K562 (cell line): ENCODE results near the gene TRAF3IP3. TPM values are rescaled to one million over a fixed set of nuclear protein-coding genes. Genes with fewer than 3 reads are reported as not detected.

Source experiments
- ARID1B ChIP-seq: fragments of 450-650 bp; IDR thresholded peaks from 2 replicates; pipeline ENCODE4 v1.6.1; 2016; ENCODE audit warnings: antibody characterized with exemption, mild to moderate bottlenecking, inconsistent platforms
- DDX20 ChIP-seq: fragments of 450-650 bp; IDR thresholded peaks from 2 replicates; pipeline ENCODE4 v1.6.1; 2016; ENCODE audit warnings: missing genetic modification characterization, low read depth, mild to moderate bottlenecking, missing compliant biosample characterization, moderate library complexity
- ETV5 ChIP-seq: sonication (generic); formaldehyde crosslinking; IDR thresholded peaks from 2 replicates; pipeline ENCODE4 v1.4.0; 2020; ENCODE audit warnings: low read depth, mild to moderate bottlenecking, missing genetic modification reagents
- FOXA1 ChIP-seq: fragments of 450-650 bp; IDR thresholded peaks from 2 replicates; pipeline ENCODE4 v1.6.1; 2016; ENCODE audit warnings: mild to moderate bottlenecking, borderline replicate concordance
- HNRNPK ChIP-seq: fragments of 200-400 bp; formaldehyde crosslinking; IDR thresholded peaks from one replicate; pipeline ENCODE4 v1.6.1; 2018; ENCODE audit warnings: mild to moderate bottlenecking, low read depth, low read length; ENCODE audit not compliant: poor library complexity, severe bottlenecking
- LCOR ChIP-seq: sonication (generic); formaldehyde crosslinking; IDR thresholded peaks from 2 replicates; pipeline ENCODE4 v1.8.0; 2022; ENCODE audit warnings: mild to moderate bottlenecking, missing genetic modification reagents
- MTF1 ChIP-seq: fragments of 250-450 bp; sonication (Bioruptor Pico); IDR thresholded peaks from 2 replicates; pipeline ENCODE4 v1.9.0; 2021; ENCODE audit warnings: moderate library complexity, mild to moderate bottlenecking, inconsistent platforms, borderline replicate concordance
- SIN3A ChIP-seq, 2 experiments: fragments of 150-350 bp in 1 of 2; IDR thresholded peaks; 2 replicates each; pipeline ENCODE4 v1.6.1; 2011 to 2016; ENCODE audit warnings: borderline replicate concordance in 2 of 2, low read depth in 2 of 2, low read length in 2 of 2, mild to moderate bottlenecking in 2 of 2, moderate library complexity in 2 of 2; ENCODE audit not compliant: control insufficient read depth in 1 of 2
- SOX6 ChIP-seq: fragments of 450-650 bp; IDR thresholded peaks from 2 replicates; pipeline ENCODE4 v1.6.1; 2014; ENCODE audit warnings: mild to moderate bottlenecking
- TRIM24 ChIP-seq, 2 experiments: fragments of 450-650 bp; IDR thresholded peaks; 2 replicates each; pipeline ENCODE4 v1.6.1; 2016
- ZNF174 ChIP-seq: fragments of 250-450 bp; sonication (Bioruptor Pico); IDR thresholded peaks from 2 replicates; pipeline ENCODE4 v1.4.0; 2020; ENCODE audit warnings: mild to moderate bottlenecking
- ZNF583 ChIP-seq: fragments of 250-450 bp; sonication (Bioruptor Pico); IDR thresholded peaks from 2 replicates; pipeline ENCODE4 v1.4.0; 2020
- polyA plus RNA-seq, 8 experiments: library from polyadenylated mRNA; depleted of rRNA in 4 of 8; stranded (reverse) in 5 of 8; unstranded in 3 of 8; fragments of >200 nt; fragmentation: Nextera tagmentation in 2 of 8; fragmentation: Illumina TruSeq in 1 of 8; extraction: Ambion mirVana in 2 of 8; extraction: Trizol in 1 of 8; gene quantifications; 2 replicates each; pipeline versions ENCODE4 v1.2.1 to v1.2.3, GENCODE V29; 2011 to 2014; ENCODE audit warnings: inconsistent platforms in 1 of 8, missing spikeins in 1 of 8
- total RNA-seq, 7 experiments: library from RNA; depleted of rRNA in 6 of 7; stranded (reverse); fragments of >200 nt in 6 of 7; fragmentation: Illumina TruSeq in 2 of 7; extraction: Trizol in 2 of 7; gene quantifications; 2 replicates each; pipeline versions ENCODE4 v1.2.1 to v1.2.3, GENCODE V29; 2011 to 2021; ENCODE audit warnings: low replicate concordance in 1 of 7
- TF ChIP-seq, protein P1 (sequence below): fragments of 450-650 bp; IDR thresholded peaks from 2 replicates; pipeline ENCODE4 v1.6.1; 2016; ENCODE audit warnings: mild to moderate bottlenecking, moderate library complexity
- TF ChIP-seq, protein P2 (sequence below): fragments of 250-450 bp; sonication (Bioruptor Pico); IDR thresholded peaks from 2 replicates; pipeline ENCODE4 v1.8.0; 2021; ENCODE audit warnings: moderate library complexity, mild to moderate bottlenecking, inconsistent platforms

TRAF3IP3 gene
- total and polyA plus RNA-seq, 9 of the 15 experiments (the other 6 are each of a cell fraction or from before 2014, with no cell fraction given) = 0.06 to 1.1 (median 0.31) TPM

DNA sequence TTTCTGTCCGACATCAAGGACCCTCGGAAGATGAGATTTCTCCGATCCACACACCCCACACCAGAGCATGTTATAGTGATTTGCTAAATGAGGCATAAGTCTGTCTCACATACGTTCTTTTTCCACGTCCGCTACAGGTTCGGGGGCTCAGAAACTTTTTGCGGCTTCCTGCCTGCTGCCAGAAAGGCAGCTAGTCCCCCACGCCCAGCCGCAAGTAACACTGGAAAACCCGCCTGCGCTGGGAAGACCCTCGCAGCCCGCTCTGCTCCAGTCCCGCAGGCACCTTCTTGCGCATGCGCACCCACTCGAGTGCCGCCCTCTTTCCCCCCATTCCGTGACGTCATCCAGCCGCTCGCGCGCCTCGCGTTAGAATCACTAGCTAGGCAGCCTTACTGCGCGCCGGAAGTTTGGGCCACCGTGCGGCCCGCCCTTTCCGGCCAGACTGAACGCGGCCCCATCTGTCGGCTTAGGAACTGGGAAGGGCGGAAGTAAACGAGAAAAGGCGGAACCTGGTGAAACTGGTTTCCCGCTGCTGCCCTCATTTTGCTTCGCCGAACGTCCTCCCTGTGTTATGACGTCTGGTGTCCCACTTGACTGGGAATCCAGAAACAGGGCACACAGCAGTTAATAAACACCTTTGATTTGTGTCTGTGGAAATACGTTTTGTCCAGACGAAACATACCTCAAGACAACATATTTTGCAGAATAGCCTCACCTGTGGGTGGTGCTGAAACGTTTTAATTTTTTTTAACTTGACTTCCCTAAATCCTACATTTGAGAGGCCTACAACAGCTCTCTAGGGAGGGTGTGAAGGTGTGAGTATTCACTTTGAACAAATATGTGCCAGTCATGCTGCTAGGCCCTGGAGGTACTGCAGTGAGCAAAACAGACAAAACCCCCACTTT, 28.7 kb downstream of the TRAF3IP3 start, which contains the start of gene C1orf74 (continued):
- TF ChIP-seq, protein P1, sequence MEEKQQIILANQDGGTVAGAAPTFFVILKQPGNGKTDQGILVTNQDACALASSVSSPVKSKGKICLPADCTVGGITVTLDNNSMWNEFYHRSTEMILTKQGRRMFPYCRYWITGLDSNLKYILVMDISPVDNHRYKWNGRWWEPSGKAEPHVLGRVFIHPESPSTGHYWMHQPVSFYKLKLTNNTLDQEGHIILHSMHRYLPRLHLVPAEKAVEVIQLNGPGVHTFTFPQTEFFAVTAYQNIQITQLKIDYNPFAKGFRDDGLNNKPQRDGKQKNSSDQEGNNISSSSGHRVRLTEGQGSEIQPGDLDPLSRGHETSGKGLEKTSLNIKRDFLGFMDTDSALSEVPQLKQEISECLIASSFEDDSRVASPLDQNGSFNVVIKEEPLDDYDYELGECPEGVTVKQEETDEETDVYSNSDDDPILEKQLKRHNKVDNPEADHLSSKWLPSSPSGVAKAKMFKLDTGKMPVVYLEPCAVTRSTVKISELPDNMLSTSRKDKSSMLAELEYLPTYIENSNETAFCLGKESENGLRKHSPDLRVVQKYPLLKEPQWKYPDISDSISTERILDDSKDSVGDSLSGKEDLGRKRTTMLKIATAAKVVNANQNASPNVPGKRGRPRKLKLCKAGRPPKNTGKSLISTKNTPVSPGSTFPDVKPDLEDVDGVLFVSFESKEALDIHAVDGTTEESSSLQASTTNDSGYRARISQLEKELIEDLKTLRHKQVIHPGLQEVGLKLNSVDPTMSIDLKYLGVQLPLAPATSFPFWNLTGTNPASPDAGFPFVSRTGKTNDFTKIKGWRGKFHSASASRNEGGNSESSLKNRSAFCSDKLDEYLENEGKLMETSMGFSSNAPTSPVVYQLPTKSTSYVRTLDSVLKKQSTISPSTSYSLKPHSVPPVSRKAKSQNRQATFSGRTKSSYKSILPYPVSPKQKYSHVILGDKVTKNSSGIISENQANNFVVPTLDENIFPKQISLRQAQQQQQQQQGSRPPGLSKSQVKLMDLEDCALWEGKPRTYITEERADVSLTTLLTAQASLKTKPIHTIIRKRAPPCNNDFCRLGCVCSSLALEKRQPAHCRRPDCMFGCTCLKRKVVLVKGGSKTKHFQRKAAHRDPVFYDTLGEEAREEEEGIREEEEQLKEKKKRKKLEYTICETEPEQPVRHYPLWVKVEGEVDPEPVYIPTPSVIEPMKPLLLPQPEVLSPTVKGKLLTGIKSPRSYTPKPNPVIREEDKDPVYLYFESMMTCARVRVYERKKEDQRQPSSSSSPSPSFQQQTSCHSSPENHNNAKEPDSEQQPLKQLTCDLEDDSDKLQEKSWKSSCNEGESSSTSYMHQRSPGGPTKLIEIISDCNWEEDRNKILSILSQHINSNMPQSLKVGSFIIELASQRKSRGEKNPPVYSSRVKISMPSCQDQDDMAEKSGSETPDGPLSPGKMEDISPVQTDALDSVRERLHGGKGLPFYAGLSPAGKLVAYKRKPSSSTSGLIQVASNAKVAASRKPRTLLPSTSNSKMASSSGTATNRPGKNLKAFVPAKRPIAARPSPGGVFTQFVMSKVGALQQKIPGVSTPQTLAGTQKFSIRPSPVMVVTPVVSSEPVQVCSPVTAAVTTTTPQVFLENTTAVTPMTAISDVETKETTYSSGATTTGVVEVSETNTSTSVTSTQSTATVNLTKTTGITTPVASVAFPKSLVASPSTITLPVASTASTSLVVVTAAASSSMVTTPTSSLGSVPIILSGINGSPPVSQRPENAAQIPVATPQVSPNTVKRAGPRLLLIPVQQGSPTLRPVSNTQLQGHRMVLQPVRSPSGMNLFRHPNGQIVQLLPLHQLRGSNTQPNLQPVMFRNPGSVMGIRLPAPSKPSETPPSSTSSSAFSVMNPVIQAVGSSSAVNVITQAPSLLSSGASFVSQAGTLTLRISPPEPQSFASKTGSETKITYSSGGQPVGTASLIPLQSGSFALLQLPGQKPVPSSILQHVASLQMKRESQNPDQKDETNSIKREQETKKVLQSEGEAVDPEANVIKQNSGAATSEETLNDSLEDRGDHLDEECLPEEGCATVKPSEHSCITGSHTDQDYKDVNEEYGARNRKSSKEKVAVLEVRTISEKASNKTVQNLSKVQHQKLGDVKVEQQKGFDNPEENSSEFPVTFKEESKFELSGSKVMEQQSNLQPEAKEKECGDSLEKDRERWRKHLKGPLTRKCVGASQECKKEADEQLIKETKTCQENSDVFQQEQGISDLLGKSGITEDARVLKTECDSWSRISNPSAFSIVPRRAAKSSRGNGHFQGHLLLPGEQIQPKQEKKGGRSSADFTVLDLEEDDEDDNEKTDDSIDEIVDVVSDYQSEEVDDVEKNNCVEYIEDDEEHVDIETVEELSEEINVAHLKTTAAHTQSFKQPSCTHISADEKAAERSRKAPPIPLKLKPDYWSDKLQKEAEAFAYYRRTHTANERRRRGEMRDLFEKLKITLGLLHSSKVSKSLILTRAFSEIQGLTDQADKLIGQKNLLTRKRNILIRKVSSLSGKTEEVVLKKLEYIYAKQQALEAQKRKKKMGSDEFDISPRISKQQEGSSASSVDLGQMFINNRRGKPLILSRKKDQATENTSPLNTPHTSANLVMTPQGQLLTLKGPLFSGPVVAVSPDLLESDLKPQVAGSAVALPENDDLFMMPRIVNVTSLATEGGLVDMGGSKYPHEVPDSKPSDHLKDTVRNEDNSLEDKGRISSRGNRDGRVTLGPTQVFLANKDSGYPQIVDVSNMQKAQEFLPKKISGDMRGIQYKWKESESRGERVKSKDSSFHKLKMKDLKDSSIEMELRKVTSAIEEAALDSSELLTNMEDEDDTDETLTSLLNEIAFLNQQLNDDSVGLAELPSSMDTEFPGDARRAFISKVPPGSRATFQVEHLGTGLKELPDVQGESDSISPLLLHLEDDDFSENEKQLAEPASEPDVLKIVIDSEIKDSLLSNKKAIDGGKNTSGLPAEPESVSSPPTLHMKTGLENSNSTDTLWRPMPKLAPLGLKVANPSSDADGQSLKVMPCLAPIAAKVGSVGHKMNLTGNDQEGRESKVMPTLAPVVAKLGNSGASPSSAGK = peak; percentile 95
- TF ChIP-seq DDX20 (tag) (peak; percentile 65; the same call in 1 of the 2 replicates), FOXA1 (no peak), HNRNPK (no peak), SIN3A (IDR thresholded peaks at IDR 0.05; ENCODE audit: borderline replicate concordance in 2 of 2, control insufficient read depth in 1 of 2, low read depth in 2 of 2, low read length in 2 of 2) (no peak), TRIM24 (IDR thresholded peaks at IDR 0.05) (peak; percentile 50 to 63; a peak in 2 of 4 replicates), ZNF174 (CRISPR knock-in tag) (no peak), MTF1 (CRISPR knock-in tag) (no peak), SOX6 (peak; percentile 61), ETV5 (CRISPR knock-in tag) (peak; percentile 93; the same call in 1 of the 2 replicates), LCOR (peak; percentile 92), ARID1B (peak; percentile 45; the same call in 1 of the 2 replicates), ZNF583 (CRISPR knock-in tag) (peak; percentile 8; the same call in 1 of the 2 replicates)
- TF ChIP-seq, protein P2, sequence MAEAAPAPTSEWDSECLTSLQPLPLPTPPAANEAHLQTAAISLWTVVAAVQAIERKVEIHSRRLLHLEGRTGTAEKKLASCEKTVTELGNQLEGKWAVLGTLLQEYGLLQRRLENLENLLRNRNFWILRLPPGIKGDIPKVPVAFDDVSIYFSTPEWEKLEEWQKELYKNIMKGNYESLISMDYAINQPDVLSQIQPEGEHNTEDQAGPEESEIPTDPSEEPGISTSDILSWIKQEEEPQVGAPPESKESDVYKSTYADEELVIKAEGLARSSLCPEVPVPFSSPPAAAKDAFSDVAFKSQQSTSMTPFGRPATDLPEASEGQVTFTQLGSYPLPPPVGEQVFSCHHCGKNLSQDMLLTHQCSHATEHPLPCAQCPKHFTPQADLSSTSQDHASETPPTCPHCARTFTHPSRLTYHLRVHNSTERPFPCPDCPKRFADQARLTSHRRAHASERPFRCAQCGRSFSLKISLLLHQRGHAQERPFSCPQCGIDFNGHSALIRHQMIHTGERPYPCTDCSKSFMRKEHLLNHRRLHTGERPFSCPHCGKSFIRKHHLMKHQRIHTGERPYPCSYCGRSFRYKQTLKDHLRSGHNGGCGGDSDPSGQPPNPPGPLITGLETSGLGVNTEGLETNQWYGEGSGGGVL = no peak
